Sciatic nerve (tissue), 2 donors: ENCODE data around the gene IVD. TPM values are rescaled to one million over a fixed set of nuclear protein-coding genes. Genes with fewer than 3 reads are reported as not detected.

ENCODE experiments used
- ATAC-seq: fragments of 200-7000 bp; cut with Tn5 transposase; one replicate; pipeline ENCODE4 v1.9.1; 2020; ENCODE audit warnings: mild to moderate bottlenecking, moderate library complexity
- DNase-seq: peaks from one replicate; pipeline ENCODE4 v3.0.0-alpha.2; 2020; ENCODE audit warnings: low spot score
- intact Hi-C: fragments of 100-400 bp; cut with DNase I; formaldehyde crosslinking; loops from one replicate; pipeline ENCODE4 v1.14.2; 2022
- total RNA-seq: library from RNA; stranded (reverse); fragmentation: NEBNext Ultra II Directional; extraction: Animal tissue kit (Norgen Biotek cat#: 25700); gene quantifications from one replicate; pipeline ENCODE4 v1.2.1, GENCODE V29; 2021
- donor health status: DM: no; HTN: no; CAD: no.
- donor health status: DM: no; HTN: no; CAD: no.

Gene IVD
- total RNA-seq, 1 donor from 2014 or later = 67.8 TPM

- DNase-seq (no peak), ATAC-seq (no peak)
- intact Hi-C loops = no loop called here
Measured at GRCh38 chr15:40369474-40369869, 36.1 kb upstream of the IVD start.

GRCh38 chr15:40369971-40370370 is 35.6 kb upstream of the IVD start:
- intact Hi-C loops = no loop called here
- ATAC-seq (no peak), DNase-seq (no peak)

GRCh38 chr15:40372981-40373380 is 32.6 kb upstream of the IVD start:
- intact Hi-C loops = no loop called here
- ATAC-seq (no peak), DNase-seq (no peak)

- intact Hi-C loops = no loop called here
- ATAC-seq (no peak), DNase-seq (no peak)
Measured at GRCh38 chr15:40377606-40378005, 28.0 kb upstream of the IVD start.

- ATAC-seq (no peak), DNase-seq (no peak)
- intact Hi-C loops = no loop called here
Measured at GRCh38 chr15:40379374-40379773, 26.2 kb upstream of the IVD start.

- peak; percentile 69 for DNase-seq
- intact Hi-C loops = no loop called here
- peak; percentile 63 for ATAC-seq
Measured at GRCh38 chr15:40379853-40380252, 25.7 kb upstream of the IVD start.

GRCh38 chr15:40380636-40381035 is 25.0 kb upstream of the IVD start:
- no peak for DNase-seq
- intact Hi-C loops = no loop called here
- ATAC-seq = no peak

DNA sequence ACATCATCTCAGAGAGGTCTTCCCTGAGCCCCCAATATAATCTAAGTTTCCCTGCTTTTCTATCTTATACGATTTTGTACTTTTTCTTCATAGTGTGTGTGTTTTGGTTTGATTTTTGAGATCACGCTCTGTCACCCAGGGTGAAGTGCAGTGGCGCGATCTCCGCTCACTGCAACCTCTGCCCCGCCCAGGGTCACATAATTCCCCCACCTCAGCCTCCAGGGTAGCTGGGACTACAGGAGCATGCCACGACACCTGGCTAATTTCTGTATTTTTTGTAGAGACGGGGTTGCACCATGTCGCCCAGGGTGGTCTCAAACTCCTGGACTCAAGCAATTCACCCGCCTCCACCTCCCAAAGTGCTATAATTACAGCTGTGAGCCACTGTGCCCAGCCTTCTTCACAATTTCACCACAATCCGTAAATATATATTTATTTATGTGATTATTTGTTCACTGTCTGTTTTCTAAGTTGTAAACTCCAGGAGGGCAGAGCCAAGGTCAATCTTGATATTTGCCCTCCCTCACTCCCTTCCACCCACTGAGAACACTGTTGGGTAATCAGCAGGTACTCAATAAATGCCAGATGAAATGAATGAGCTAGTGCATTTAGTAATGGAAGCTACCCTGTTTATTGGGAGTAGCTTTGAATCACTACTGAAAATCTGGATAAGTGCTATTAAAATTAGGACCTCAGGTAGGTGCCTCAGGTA is 23.6 kb upstream of the IVD start:
- intact Hi-C loops = loop anchor here (2.0 kb wide), 1 partner anchor 19 kb away; no protein-coding TSS in a partner anchor
- no peak for ATAC-seq
- no peak for DNase-seq

DNA sequence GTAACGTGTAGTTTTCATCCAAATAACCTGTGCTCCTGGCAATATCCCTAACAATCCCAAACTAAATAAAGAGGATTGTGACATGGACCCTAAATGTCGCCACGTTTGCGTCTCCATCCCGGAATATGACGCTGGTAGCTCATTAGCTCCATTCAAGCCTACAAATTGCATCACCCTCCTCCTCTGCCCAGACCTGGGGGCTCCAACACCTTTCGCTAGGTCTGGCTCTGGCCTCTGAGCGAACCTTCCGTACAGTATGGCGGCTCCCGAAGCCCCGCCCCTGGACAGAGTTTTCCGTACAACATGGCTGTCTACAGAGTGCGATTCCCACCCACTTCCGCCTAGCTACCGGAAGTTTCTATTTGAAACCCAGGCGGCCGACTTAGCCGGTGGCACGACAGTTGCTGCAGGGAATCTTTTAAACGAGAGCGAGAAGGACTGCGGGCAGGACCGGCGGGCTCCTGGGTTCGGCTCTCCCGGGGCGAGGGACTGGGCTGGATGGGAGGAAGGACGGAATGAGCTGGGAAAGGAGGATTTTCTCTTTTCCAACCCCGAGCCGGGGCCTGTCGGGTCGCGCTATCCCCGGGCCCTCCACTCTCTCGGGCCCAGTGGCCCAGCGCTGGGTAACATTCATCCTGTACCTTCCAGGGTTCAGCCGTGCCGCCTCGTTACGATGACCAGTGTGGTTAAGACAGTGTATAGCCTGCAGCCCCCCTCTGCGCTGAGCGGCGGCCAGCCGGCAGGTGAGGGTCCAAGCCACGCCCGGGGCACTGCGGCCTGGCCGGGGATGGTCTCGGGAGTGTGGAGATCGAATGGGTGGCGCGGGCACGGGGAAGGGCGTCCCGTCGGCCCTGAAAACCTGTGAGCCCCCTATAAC is 22.8 kb upstream of the IVD start, which contains the start of gene KNSTRN:
TSS of gene KNSTRN (plus strand) at position 142 of the 877 bp plus-strand sequence. CDS start at position 257, 115 bp downstream.
- intact Hi-C loops = loop anchor here (2.0 kb wide), 1 partner anchor 18 kb away; no protein-coding TSS in a partner anchor
- DNase-seq (peak; percentile 94), ATAC-seq (peak; percentile 98)

GRCh38 chr15:40386480-40386879 is 19.1 kb upstream of the IVD start:
- ATAC-seq (no peak), DNase-seq (no peak)
- intact Hi-C loops = no loop called here

- intact Hi-C loops = no loop called here
- ATAC-seq (peak; percentile 81), DNase-seq (no peak)
Measured at GRCh38 chr15:40388941-40389823, 16.4 kb upstream of the IVD start.

- ATAC-seq (peak; percentile 20), DNase-seq (no peak)
- intact Hi-C loops = no loop called here
Measured at GRCh38 chr15:40389824-40390595, 15.6 kb upstream of the IVD start.

- intact Hi-C loops = no loop called here
- DNase-seq (no peak), ATAC-seq (no peak)
Measured at GRCh38 chr15:40392986-40393948, 12.3 kb upstream of the IVD start.

DNA sequence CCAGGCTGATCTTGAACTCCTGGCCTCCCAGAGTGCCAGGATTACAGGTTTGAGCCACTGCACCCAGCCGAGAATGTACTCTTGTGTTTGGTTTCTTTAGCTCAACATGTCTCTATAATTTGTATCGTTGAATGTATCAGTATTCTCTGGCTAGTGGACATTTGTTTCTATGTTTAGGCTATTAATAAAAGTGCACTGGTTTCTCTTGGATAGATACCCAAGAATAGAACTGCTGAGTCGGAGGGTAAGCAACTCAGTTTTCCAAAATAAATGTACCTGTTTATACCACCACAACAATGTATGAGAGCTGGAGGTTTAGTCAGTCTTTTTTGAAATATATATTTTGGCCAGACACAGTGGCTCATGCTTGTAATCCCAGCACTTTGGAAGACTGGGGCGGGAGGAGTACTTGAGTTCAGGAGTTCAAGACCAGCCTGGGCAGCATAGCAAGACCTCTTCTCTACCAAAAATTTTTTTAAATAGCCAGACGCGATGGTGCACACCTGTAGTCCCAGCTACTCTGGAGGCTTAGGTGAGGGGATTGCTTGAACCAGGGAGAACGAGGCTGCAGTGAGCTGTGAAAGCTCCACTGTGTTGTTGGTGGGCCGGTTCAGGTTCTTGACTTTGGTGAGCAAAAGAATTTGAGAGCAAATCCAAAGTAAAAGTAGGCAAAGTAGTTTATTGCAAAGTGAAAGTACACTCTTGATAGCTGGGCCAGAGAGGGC is 7.7 kb upstream of the IVD start:
- no peak for DNase-seq
- ATAC-seq = no peak
- intact Hi-C loops = no loop called here

- ATAC-seq (peak; percentile 63), DNase-seq (no peak)
- intact Hi-C loops = no loop called here
Measured at GRCh38 chr15:40398413-40398873, 7.2 kb upstream of the IVD start.

GRCh38 chr15:40399370-40399769 is 6.2 kb upstream of the IVD start:
- no peak for DNase-seq
- intact Hi-C loops = no loop called here
- no peak for ATAC-seq
